Stimulated activated CD8-positive, alpha-beta memory T cell treated with anti-CD3 and anti-CD28 coated beads, Interleukin-4, amount 100 ng/mL, for 48 hours (primary cell): ENCODE measurements around the gene WDR89.
"Not testable (repeated sequence)": the region's sequence is repeated elsewhere in the genome, so short reads cannot be mapped to it uniquely, and the experiment has no call there.

Source experiments
- DNase-seq: peaks from one replicate; pipeline ENCODE4 v3.0.0-alpha.2; 2020

WDR89 gene

DNA sequence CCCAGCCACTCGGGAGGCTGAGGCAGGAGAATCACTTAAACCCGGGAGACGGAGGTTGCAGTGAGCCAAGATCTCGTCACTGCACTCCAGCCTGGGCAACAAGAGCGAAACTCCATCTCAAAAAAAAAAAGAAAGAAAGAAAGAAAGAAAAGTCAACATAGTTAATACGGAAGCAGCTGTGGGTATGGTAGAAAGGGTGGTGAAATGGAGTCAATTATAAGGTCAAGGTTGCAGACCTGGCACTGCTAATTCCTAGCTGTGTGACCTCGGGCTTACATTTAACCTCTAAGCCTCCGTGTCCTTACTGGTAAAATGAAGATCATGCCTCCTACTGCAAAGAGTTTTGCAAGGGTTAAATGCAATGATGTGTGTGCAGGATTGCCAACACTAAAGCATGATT, 58.6 kb downstream of the WDR89 start:
- not testable (repeated sequence) for DNase-seq

DNA sequence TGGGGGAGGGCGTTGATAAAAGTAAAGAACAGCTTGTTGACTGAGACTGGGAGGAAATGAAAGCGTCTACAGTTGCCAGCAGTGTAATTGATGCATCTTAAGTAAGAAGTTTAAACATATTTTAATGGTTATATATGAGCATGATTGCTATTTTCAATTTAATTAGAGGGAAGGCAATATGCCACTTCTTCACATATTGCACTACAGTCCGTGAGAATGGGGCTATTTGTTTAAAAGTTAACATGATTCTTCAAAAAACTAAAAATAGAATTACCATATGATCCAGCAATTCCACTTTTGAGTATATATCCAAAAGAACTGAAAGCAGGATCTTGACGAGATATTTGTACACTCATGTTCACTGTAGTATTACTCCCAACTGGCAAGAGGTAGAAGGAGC, 60.2 kb downstream of the WDR89 start:
- DNase-seq: no peak

DNA sequence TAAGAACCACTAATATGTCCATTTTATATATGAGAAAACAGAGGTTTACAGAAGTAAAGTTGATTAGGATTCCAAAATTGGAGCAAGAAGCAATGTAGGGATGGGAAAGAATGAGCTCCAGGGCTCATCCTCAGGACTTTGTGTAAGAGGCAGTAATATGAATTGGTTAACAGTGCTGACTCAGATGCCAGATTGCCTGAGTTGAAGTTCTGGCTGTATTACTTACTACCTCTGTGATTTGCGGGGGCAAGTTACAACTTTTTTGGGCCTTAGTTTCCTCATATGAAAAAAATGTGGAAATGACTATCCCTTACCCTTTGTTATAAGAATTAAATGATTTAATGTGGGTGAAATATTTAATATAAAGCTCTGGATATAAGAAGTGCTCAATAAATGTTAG, 63.4 kb downstream of the WDR89 start:
- no peak for DNase-seq

DNA sequence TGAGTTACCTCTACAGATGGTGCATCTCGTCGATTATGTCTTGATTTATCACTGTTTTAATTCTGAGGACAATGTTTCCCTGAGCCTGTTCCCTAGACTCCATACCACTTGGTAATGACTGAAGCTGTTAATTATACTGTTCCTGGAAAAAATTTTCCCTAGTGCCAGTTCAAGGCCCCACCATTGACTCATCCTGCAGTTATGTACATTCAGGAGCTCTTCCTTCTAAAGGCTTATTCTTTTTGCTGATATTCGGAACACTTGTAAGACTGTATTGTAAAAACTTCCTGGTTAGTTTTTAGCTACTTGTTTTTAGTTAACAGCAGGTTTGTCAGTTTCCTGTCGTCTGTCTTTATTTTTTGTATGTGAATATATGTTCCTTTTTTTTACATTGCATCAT, 68.1 kb downstream of the WDR89 start:
- DNase-seq: no peak

DNA sequence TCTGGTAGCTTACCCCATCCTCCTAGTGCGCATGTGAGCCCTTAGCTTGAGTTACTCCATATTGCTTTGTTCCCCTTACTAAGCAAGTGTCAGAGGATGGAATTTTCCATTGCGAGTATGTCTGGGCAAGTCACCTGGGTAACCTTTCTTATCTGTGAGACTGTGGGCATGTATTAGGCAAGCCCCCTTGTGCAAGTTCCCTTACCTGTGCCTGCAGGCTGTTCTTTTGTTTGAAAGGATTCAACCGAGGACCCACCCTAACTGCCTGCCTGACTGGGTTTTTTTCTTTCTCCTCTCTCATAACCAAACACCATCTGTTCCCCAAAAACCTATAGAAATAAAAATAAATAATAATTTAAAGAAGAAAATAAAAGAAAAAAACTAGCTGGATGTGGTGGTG, 76.2 kb downstream of the WDR89 start:
- no peak for DNase-seq

DNA sequence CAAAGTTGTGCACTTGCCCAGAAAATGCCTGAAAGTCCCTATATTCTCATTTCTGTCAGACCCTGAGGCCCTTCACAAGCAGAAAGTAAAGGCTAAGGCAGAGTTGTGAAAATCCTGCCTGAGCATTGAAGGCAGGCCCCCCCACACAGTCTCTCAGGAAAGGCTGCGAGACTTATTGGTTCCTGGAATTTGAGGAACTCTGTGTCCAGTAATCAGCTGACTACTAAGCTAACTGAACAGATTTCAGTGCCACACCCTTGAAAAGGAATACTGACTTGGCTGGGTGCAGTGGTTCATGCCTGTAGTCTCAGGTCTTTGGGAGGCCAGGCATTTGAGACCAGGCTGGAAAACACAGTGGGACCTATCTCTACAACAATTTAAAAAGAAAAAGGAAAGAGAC, 77.4 kb downstream of the WDR89 start:
- no peak for DNase-seq

DNA sequence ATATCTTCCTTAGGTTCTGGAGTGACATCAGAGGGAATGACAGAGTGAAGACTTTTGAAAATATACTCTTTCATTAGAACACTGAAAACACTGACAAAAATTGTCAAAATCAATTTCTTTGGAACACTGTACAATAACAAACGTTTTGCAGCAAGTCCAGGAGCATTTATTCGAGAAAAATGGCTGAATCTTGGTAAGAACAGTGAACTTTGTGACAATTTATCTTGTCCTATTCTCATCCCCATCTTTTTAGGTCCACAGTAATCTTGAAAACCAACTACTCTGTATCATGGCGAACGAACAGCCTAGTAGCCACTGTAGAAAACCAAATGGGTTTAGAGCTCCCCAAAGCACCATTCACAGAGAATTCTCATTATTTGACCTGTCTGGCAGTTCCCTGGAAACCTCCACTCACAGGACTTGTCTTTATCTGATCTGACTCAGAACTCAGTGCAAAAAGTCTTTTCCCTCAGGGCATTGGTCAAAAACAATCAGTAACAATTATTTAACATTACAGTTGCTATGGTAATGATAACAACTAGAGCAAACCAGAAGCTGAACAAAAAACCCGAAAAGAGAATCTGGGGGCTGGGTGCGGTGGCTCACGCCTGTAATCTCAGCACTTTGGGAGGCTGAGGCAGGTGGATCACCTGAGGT, 78.2 kb downstream of the WDR89 start:
- no peak for DNase-seq

DNA sequence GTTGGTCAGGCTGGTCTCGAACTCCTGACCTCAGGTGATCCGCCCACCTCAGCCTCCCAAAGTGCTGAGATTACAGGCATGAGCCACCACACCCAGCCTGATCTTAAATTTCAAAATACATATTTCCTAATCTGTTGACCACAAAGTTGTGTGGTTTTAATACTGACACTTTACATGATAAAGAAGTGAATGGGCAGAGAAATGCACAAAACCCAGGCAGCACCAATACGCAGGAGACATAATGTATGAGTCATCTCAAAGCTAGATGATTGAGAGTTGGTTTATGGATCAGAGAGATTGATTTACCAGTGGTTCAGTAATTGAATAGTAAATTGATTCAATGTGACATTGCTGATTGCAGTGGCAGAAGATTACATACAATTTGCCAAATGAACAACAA, 79.3 kb downstream of the WDR89 start:
- no peak for DNase-seq

DNA sequence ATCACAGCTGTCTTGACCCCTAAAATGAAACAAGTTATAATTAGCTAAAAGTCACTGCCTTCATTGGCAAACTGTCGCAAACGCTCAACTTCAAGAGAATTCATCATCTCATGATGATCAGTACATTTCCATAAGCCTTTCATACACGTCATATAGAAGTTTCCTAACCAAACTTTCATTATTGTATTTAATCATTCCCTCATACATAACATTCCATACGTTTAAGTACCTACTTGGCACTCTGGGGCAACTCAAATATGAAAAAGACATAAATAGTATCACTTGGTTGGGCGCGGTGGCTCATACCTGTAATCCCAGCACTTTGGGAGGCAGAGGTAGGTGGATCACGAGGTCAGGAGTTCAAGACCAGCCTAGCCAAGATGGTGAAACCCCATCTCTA, 86.1 kb downstream of the WDR89 start:
- peak; percentile 46 for DNase-seq

DNA sequence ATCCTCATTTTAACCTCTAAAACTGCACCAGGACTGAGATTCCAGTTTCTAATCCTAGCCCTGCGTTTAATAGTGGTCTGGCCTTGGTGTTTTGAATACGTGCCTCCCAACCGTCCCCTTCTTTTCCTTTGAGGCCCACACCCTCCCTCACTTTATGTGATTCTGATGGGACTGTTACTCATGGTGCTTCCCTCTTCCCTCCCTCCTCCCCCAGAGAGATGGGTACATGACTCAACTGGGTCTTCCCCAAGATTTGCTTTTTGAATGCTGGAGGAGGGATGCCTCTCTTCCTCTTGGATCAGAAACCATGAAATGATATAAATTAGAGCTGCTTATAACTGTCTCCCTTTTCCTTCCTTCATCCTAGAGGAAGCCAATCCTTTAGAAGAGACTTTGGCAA, 90.3 kb downstream of the WDR89 start:
- no peak for DNase-seq

DNA sequence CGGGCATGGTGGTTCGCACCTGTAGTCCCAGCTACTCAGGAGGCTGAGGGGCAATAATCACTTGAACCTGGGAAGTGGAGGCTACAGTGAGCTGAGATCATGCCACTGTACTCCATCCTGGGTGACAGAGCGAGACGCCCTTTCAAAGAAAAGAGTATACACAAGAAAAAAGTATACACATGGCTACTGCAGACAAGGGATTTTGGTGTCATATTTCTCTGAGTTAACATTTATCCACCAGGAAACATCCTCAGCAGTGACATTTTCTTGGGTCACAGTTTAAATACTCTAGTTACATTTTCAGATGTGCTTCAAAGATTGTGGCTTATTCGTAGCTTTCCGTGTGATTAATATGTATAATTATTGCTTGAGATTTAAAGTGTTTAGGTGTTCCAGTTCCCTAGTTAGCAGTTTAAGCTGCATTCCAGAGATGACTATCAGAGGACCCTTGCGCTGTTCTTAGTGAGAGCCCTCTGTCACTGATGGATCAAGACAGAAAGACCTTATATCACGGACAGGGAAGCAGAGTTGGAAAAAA, 93.8 kb downstream of the WDR89 start:
- DNase-seq: no peak
